Mesenchymal stem cell (in vitro differentiated cells and primary cell): ENCODE measurements around the gene LINC00305.
A peak's percentile ranks its signal among the peaks of the same experiment; 100 is the strongest.

Source experiments
- DNase-seq: peaks from one replicate; pipeline ENCODE4 v3.0.0-alpha.2; 2013
- H2AFZ ChIP-seq: one replicate; pipeline ENCODE4 v1.6.1; 2013; ENCODE audit warnings: low read depth, mild to moderate bottlenecking, control low read depth, inconsistent platforms, low read length, moderate library complexity
- H2AK5ac ChIP-seq: 2 replicates; pipeline ENCODE4 v1.6.1; 2013; ENCODE audit warnings: low read length, moderate library complexity, mild to moderate bottlenecking, inconsistent platforms; ENCODE audit not compliant: severe bottlenecking
- H2BK120ac ChIP-seq: one replicate; pipeline ENCODE4 v1.6.1; 2013; ENCODE audit warnings: low read depth, mild to moderate bottlenecking, inconsistent platforms, low read length, moderate library complexity
- H2BK12ac ChIP-seq, 2 experiments: one replicate each; pipeline ENCODE4 v1.6.1; 2013; ENCODE audit warnings: inconsistent platforms in 2 of 2, low read length in 2 of 2, mild to moderate bottlenecking in 2 of 2, moderate library complexity in 2 of 2, control low read depth in 1 of 2
- H2BK15ac ChIP-seq: one replicate; pipeline ENCODE4 v1.6.1; 2013; ENCODE audit warnings: mild to moderate bottlenecking, low read depth, inconsistent platforms; ENCODE audit not compliant: poor library complexity, severe bottlenecking
- H2BK5ac ChIP-seq: 2 replicates; pipeline ENCODE4 v1.6.1; 2013; ENCODE audit warnings: low read depth, mild to moderate bottlenecking, low read length, control low read depth, inconsistent platforms; ENCODE audit not compliant: poor library complexity, severe bottlenecking
- H3K14ac ChIP-seq, 2 experiments: one replicate each; pipeline ENCODE4 v1.6.1; 2013; ENCODE audit warnings: inconsistent platforms in 2 of 2, low read length in 2 of 2, control low read depth in 1 of 2, mild to moderate bottlenecking in 1 of 2, moderate library complexity in 1 of 2
- H3K18ac ChIP-seq, 2 experiments: one replicate each; pipeline ENCODE4 v1.6.1; 2013; ENCODE audit warnings: inconsistent platforms in 2 of 2, low read length in 2 of 2, control low read depth in 1 of 2, low read depth in 1 of 2, mild to moderate bottlenecking in 1 of 2
- H3K23ac ChIP-seq, 2 experiments: one replicate each; pipeline ENCODE4 v1.6.1; 2013; ENCODE audit warnings: inconsistent platforms in 2 of 2, low read length in 2 of 2, mild to moderate bottlenecking in 2 of 2, moderate library complexity in 2 of 2, control low read depth in 1 of 2
- H3K27ac ChIP-seq: 2 replicates; pipeline ENCODE4 v1.5.1; 2013; ENCODE audit warnings: mild to moderate bottlenecking, moderate library complexity, low read length, control low read depth, inconsistent platforms; ENCODE audit not compliant: poor library complexity, severe bottlenecking
- H3K27me3 ChIP-seq, 2 experiments: 2 replicates each; pipeline versions ENCODE4 v1.6.1 to v1.7.0; 2013; ENCODE audit warnings: low read length in 2 of 2, mild to moderate bottlenecking in 2 of 2, moderate library complexity in 2 of 2, control low read depth in 1 of 2, inconsistent platforms in 1 of 2; ENCODE audit not compliant: control insufficient read depth in 1 of 2, insufficient read depth in 1 of 2
- H3K36me3 ChIP-seq, 2 experiments: 2 replicates each; pipeline versions ENCODE4 v1.6.1 to v1.7.0; 2013; ENCODE audit warnings: low read length in 2 of 2, control low read depth in 1 of 2, inconsistent platforms in 1 of 2, low read depth in 1 of 2, mild to moderate bottlenecking in 1 of 2; ENCODE audit not compliant: insufficient read depth in 2 of 2, control insufficient read depth in 1 of 2
- H3K4ac ChIP-seq, 2 experiments: one replicate each; pipeline ENCODE4 v1.6.1; 2013; ENCODE audit warnings: inconsistent platforms in 2 of 2, low read length in 2 of 2, mild to moderate bottlenecking in 2 of 2, moderate library complexity in 2 of 2, control low read depth in 1 of 2, low read depth in 1 of 2
- H3K4me1 ChIP-seq: 2 replicates; pipeline ENCODE4 v1.6.1; 2013; ENCODE audit warnings: low read depth, low read length, control low read depth; ENCODE audit not compliant: control insufficient read depth, insufficient read depth
- H3K4me2 ChIP-seq: 2 replicates; pipeline ENCODE4 v1.6.1; 2013; ENCODE audit warnings: low read length, mild to moderate bottlenecking, inconsistent platforms; ENCODE audit not compliant: poor library complexity, severe bottlenecking
- H3K4me3 ChIP-seq, 2 experiments: 2 replicates each; pipeline versions ENCODE4 v1.5.1 to v1.7.0; 2013; ENCODE audit warnings: low read length in 2 of 2, mild to moderate bottlenecking in 2 of 2, control low read depth in 1 of 2, low read depth in 1 of 2; ENCODE audit not compliant: insufficient read depth in 1 of 2
- H3K79me1 ChIP-seq: replicated peaks from 2 replicates; pipeline ENCODE4 v1.6.1; 2013; ENCODE audit warnings: mild to moderate bottlenecking, control low read depth, low read length, inconsistent platforms; ENCODE audit not compliant: poor library complexity, severe bottlenecking
- H3K9ac ChIP-seq: 2 replicates; pipeline ENCODE4 v1.7.0; 2013; ENCODE audit warnings: mild to moderate bottlenecking, low read length, moderate library complexity
- H3K9me3 ChIP-seq: 2 replicates; pipeline ENCODE4 v1.7.0; 2013; ENCODE audit warnings: mild to moderate bottlenecking, low read length; ENCODE audit not compliant: control insufficient read depth
- H4K8ac ChIP-seq: one replicate; pipeline ENCODE4 v1.6.1; 2013; ENCODE audit warnings: inconsistent platforms, mild to moderate bottlenecking, low read length, moderate library complexity
- H4K91ac ChIP-seq: one replicate; pipeline ENCODE4 v1.6.1; 2013; ENCODE audit warnings: mild to moderate bottlenecking, low read length, inconsistent platforms
- WGBS: methylation state at CpG from one replicate; pipeline ENCODE4 v1.1.7; 2013; ENCODE audit warnings: mixed read lengths; 5-methylcytosine and 5-hydroxymethylcytosine counted together

Gene LINC00305

DNA sequence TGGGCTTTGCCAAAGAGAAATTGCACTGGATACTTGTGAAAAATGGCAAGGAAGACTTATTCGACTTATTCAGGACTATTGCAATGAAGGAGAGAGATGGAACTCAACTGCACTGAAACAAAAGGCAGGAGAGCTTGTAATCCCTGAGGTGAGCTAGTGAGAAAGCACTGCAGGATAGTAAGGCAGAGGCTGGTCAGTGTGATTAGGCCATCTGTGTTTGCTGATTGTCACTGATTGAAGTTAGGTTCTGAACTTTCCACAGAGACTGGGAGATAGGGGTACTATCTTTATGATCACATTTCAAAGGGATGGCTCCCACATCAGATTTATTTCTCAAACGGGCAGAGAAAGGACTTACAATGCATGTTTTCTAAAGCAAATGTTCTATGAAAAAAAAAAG is 96.1 kb downstream of the LINC00305 start:
- Histone ChIP-seq H4K8ac (no peak overlapping the region), H2AFZ (no peak overlapping the region), H3K23ac (no peak overlapping the region), H3K9me3 (no peaks in the 10 kb centered on the region), H2BK120ac (no peak overlapping the region), H3K27ac (no peak overlapping the region), H3K4me1 (no peaks in the 10 kb centered on the region), H3K27me3 (no peaks in the 10 kb centered on the region), H3K4me2 (no peak overlapping the region), H3K79me1 (no peaks in the 10 kb centered on the region), H2AK5ac (no peak overlapping the region), H3K14ac (no peak overlapping the region), H2BK12ac (no peak overlapping the region), H3K18ac (no peak overlapping the region), H3K4me3 (no peak overlapping the region), H3K36me3 (no peaks in the 10 kb centered on the region), H2BK5ac (no peak overlapping the region), H4K91ac (no peak overlapping the region), H2BK15ac (no peak overlapping the region), H3K4ac (no peak overlapping the region), H3K9ac (no peak overlapping the region)
- WGBS, result 73% methylated on average over 2 of the region's 2 CpGs
- DNase-seq, result no peak

DNA sequence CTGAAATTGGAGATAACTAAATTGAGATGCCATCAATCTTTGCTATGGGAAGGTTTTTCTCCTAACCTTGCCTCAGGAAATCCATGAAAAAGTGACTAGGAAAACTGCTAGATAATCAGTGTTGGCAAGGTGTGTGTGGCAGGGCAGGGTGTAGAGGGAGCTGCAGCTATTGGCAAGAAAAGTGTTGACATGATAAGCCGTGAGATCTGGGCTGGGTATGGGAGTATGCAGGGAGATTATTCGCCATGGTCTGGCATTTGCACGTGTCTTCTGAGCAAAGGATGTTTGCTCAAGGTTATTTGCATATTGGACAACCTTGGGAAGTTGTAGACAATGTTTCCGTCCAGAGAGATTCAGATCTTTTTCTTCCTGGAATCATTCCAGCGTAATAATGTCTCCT is 104.3 kb downstream of the LINC00305 start:
- WGBS, result 80% methylated on average over 4 of the region's 5 CpGs
- no peak overlapping the region for H2BK15ac ChIP-seq
- no peak overlapping the region for H4K8ac ChIP-seq

DNA sequence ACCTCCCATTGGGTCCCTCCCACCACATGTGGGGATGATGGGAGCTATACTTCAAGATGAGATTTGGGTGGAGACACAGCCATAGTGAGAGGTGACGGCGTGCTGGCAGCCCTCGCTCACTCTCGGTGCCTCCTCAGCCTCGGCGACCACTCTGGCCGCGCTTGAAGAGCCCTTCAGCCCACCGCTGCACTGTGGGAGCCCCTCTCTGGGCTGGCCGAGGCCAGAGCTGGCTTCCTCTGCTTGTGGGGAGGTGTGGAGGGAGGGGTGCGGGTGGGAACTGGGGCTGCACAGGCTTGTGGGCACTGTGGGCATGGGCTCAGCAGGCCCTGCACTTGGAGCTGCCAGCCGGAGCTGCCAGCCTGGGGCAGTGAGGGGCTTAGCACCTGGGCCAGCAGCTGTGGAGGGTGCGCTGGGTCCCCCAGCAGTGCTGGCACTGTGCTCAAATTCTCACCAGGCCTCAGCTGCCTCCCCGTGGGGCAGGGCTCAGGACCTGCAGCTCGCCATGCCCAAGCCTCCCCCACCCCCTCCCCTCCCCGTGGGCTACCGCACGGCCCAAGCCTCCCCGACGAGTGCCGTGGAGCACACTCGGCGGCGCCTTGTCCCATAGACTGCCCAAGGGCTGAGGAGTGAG is 106.0 kb downstream of the LINC00305 start:
- Histone ChIP-seq H2BK120ac (no peak overlapping the region), H3K27me3 (no peaks in the 10 kb centered on the region), H3K9ac (no peak overlapping the region), H3K4ac (no peak overlapping the region), H4K91ac (no peak overlapping the region), H2BK12ac (no peak overlapping the region), H2BK5ac (no peak overlapping the region), H2AK5ac (no peak overlapping the region), H3K23ac (no peak overlapping the region), H3K18ac (no peak overlapping the region), H3K79me1 (no peaks in the 10 kb centered on the region), H3K36me3 (no peaks in the 10 kb centered on the region), H2AFZ (no peak overlapping the region), H2BK15ac (no peak overlapping the region), H3K4me1 (no peaks in the 10 kb centered on the region), H3K9me3 (no peaks in the 10 kb centered on the region), H3K27ac (no peak overlapping the region), H3K4me3 (no peak overlapping the region), H4K8ac (no peak overlapping the region), H3K4me2 (no peak overlapping the region), H3K14ac (no peak overlapping the region)
- WGBS, result 90% methylated on average over 20 of the region's 24 CpGs
- DNase-seq, result no peak

More for the DNA sequence above, 104.3 kb downstream of the LINC00305 start:
- Histone ChIP-seq H3K14ac (no peak overlapping the region), H2AFZ (no peak overlapping the region), H2AK5ac (no peak overlapping the region), H3K9ac (no peak overlapping the region), H3K4me2 (no peak overlapping the region), H4K91ac (no peak overlapping the region), H3K23ac (no peak overlapping the region), H2BK5ac (no peak overlapping the region), H3K18ac (no peak overlapping the region), H3K9me3 (no peaks in the 10 kb centered on the region), H2BK12ac (no peak overlapping the region), H3K27ac (no peak overlapping the region), H3K36me3 (no peaks in the 10 kb centered on the region), H3K27me3 (no peaks in the 10 kb centered on the region), H3K4ac (no peak overlapping the region), H3K4me1 (no peaks in the 10 kb centered on the region), H3K79me1 (no peaks in the 10 kb centered on the region), H2BK120ac (no peak overlapping the region), H3K4me3 (no peak overlapping the region)
- no peak for DNase-seq

DNA sequence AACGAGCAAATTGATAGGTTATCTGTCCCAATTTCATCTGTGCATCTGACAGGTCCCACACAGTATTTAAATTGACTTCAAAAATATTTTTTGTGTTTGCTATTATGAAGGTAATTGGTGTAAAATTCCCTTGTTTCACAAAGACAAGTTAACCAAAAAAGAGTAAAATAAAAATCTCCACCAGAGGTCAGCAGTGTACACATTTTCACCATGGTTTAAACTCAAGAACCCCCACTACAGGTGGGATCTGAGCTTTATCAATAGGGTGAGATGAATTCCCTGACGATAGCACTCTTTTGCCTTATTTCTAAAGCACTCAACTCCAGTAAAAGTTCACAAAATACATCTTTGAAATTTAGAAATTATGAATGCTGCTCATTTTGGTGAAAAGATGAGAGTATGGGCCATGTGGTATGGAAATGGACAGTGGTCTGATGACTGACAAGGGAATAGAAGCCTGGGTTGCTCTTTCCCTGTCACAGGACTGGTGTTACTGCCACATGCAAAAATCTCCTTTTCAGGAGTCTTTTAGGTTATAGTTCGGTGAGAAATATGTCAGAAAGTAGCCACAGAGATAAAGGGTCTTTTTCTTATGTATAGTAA is 111.0 kb downstream of the LINC00305 start:
- no peak overlapping the region for H3K9ac ChIP-seq
- no peak overlapping the region for H3K18ac ChIP-seq
- no peak overlapping the region for H4K8ac ChIP-seq
- H2BK15ac ChIP-seq, result no peak overlapping the region
- H3K23ac ChIP-seq, result no peak overlapping the region
- no peak overlapping the region for H3K4me3 ChIP-seq
- peak; percentile 36 for DNase-seq
- H2AFZ ChIP-seq, result no peak overlapping the region
- H4K91ac ChIP-seq, result no peak overlapping the region
- no peak overlapping the region for H3K4me2 ChIP-seq
- H3K4ac ChIP-seq, result no peak overlapping the region
- H2BK12ac ChIP-seq, result no peak overlapping the region
- H2AK5ac ChIP-seq, result no peak overlapping the region
- no peak overlapping the region for H2BK120ac ChIP-seq
- H3K79me1 ChIP-seq, result no peaks in the 10 kb centered on the region
- H2BK5ac ChIP-seq, result no peak overlapping the region
- H3K4me1 ChIP-seq, result no peaks in the 10 kb centered on the region
- no peaks in the 10 kb centered on the region for H3K9me3 ChIP-seq
- H3K27me3 ChIP-seq, result no peaks in the 10 kb centered on the region
- no peak overlapping the region for H3K27ac ChIP-seq
- WGBS, result 30% methylated on average over 2 of the region's 3 CpGs
- no peak overlapping the region for H3K14ac ChIP-seq
- no peaks in the 10 kb centered on the region for H3K36me3 ChIP-seq
